HG03520 (cell line): ENCODE data around the gene SAP30BP.
A peak's percentile ranks its signal among the peaks of the same experiment; 100 is the strongest.

Experiments
- ATAC-seq: cut with Tn5 transposase; IDR thresholded peaks from one replicate; pipeline ENCODE4 v1.9.1; 2021; ENCODE audit warnings: mild to moderate bottlenecking, moderate library complexity; ENCODE audit not compliant: unreplicated experiment

Gene SAP30BP

GRCh38 chr17:75646638-75646992 lies 20.5 kb upstream of the SAP30BP start:
- ATAC-seq: no peak

- ATAC-seq: no peak
Measured at GRCh38 chr17:75647061-75647460, 20.1 kb upstream of the SAP30BP start.

- no peak for ATAC-seq
Measured at GRCh38 chr17:75647921-75648320, 19.2 kb upstream of the SAP30BP start.

- no peak for ATAC-seq
Measured at GRCh38 chr17:75649687-75650086, 17.5 kb upstream of the SAP30BP start.

GRCh38 chr17:75650874-75651273 lies 16.3 kb upstream of the SAP30BP start:
- ATAC-seq: no peak

GRCh38 chr17:75652341-75652740 lies 14.8 kb upstream of the SAP30BP start:
- ATAC-seq: no peak

GRCh38 chr17:75652934-75653549 lies 14.1 kb upstream of the SAP30BP start:
- ATAC-seq: no peak

- ATAC-seq: no peak
Measured at GRCh38 chr17:75654176-75654575, 13.0 kb upstream of the SAP30BP start.

- ATAC-seq: no peak
Measured at GRCh38 chr17:75658237-75658636, 8.9 kb upstream of the SAP30BP start.

GRCh38 chr17:75661531-75661930 lies 5.6 kb upstream of the SAP30BP start:
- no peak for ATAC-seq

- ATAC-seq: no peak
Measured at GRCh38 chr17:75662511-75662910, 4.6 kb upstream of the SAP30BP start.

- peak; percentile 50 for ATAC-seq
Measured at GRCh38 chr17:75664099-75664549, 3.0 kb upstream of the SAP30BP start.

GRCh38 chr17:75665981-75666380 lies 1.2 kb upstream of the SAP30BP start:
- ATAC-seq: no peak

- no peak for ATAC-seq
Measured at GRCh38 chr17:75667825-75668224, 687 bp downstream of the SAP30BP start.

- ATAC-seq: no peak
Measured at GRCh38 chr17:75668489-75668888, 1.4 kb downstream of the SAP30BP start.

- no peak for ATAC-seq
Measured at GRCh38 chr17:75670868-75671267, 3.7 kb downstream of the SAP30BP start.

GRCh38 chr17:75672011-75672410 lies 4.9 kb downstream of the SAP30BP start:
- no peak for ATAC-seq

- ATAC-seq: no peak
Measured at GRCh38 chr17:75673487-75673886, 6.3 kb downstream of the SAP30BP start.

- ATAC-seq: no peak
Measured at GRCh38 chr17:75676461-75676860, 9.3 kb downstream of the SAP30BP start.

- ATAC-seq: no peak
Measured at GRCh38 chr17:75679706-75680211, 12.6 kb downstream of the SAP30BP start.

GRCh38 chr17:75680431-75680830 lies 13.3 kb downstream of the SAP30BP start:
- no peak for ATAC-seq

GRCh38 chr17:75681289-75681688 lies 14.2 kb downstream of the SAP30BP start:
- ATAC-seq: no peak

- no peak for ATAC-seq
Measured at GRCh38 chr17:75683583-75683982, 16.4 kb downstream of the SAP30BP start.
